HEK293T (cell line): ENCODE data around the gene CCNQ.

Experiments used
- CTBP1 ChIP-seq: fragments of 450-650 bp; IDR thresholded peaks from 2 replicates; pipeline ENCODE4 v1.6.1; 2016; ENCODE audit warnings: borderline replicate concordance
- TF ChIP-seq, protein P1 (sequence below): fragments of 450-650 bp; IDR thresholded peaks from 2 replicates; pipeline ENCODE4 v1.6.1; 2016

DNA sequence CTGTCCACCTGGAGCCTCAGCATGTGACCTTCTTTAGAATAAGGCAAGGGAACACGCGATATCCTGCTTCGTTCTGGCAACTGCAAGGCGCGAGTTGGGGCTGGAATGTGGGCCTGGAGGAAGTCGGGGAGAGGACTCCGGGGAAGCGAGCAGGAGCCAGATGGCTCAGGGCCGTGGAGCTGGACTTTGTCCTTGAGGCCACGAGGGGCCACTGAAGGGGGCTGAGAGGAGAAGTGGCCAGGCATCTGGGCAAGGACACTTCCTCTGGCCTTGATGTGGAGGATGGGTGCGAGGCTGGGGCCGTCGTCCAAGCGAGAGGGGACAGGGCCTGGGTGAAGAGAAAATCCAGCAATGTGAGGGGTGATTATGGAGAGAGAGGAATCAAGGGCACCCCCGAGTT lies 35.9 kb upstream of the CCNQ start:
- no peak for TF ChIP-seq CTBP1
- TF ChIP-seq, protein P1, sequence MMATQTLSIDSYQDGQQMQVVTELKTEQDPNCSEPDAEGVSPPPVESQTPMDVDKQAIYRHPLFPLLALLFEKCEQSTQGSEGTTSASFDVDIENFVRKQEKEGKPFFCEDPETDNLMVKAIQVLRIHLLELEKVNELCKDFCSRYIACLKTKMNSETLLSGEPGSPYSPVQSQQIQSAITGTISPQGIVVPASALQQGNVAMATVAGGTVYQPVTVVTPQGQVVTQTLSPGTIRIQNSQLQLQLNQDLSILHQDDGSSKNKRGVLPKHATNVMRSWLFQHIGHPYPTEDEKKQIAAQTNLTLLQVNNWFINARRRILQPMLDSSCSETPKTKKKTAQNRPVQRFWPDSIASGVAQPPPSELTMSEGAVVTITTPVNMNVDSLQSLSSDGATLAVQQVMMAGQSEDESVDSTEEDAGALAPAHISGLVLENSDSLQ = no peak
